NT2/D1 (cell line): ENCODE results near the gene PJA2.

Experiments
- DNase-seq: peaks from one replicate; pipeline ENCODE4 v3.0.0-alpha.2; 2011; ENCODE audit warnings: low read depth, low spot score
- H3K27me3 ChIP-seq: 2 replicates; pipeline ENCODE4 v1.6.0; 2011; ENCODE audit warnings: mild to moderate bottlenecking; ENCODE audit not compliant: insufficient read length, insufficient read depth
- H3K36me3 ChIP-seq: 2 replicates; pipeline ENCODE4 v1.6.1; 2011; ENCODE audit warnings: mild to moderate bottlenecking, low read length, mixed read lengths; ENCODE audit not compliant: insufficient read depth, insufficient read length
- H3K4me1 ChIP-seq: 2 replicates; pipeline ENCODE4 v1.5.1; 2011; ENCODE audit not compliant: insufficient read depth, insufficient read length
- H3K4me3 ChIP-seq: 2 replicates; pipeline ENCODE4 v1.5.1; 2011; ENCODE audit warnings: low read depth; ENCODE audit not compliant: insufficient read length
- H3K9ac ChIP-seq: 2 replicates; pipeline ENCODE4 v1.6.0; 2011; ENCODE audit warnings: low read depth; ENCODE audit not compliant: insufficient read length
- H3K9me3 ChIP-seq: 2 replicates; pipeline ENCODE4 v1.5.1; 2011; ENCODE audit warnings: mild to moderate bottlenecking, low read length; ENCODE audit not compliant: insufficient read depth
- SUZ12 ChIP-seq: IDR thresholded peaks from 2 replicates; pipeline ENCODE4 v1.6.1; 2011; ENCODE audit not compliant: insufficient read length, insufficient read depth; ENCODE audit errors: extremely low read depth
- YY1 ChIP-seq: IDR thresholded peaks from 2 replicates; pipeline ENCODE4 v1.6.1; 2011; ENCODE audit not compliant: insufficient read length, insufficient read depth
- ZNF274 ChIP-seq: IDR thresholded peaks from 2 replicates; pipeline ENCODE4 v1.6.1; 2011; ENCODE audit warnings: mild to moderate bottlenecking, low read depth, low read length

PJA2 gene

DNA sequence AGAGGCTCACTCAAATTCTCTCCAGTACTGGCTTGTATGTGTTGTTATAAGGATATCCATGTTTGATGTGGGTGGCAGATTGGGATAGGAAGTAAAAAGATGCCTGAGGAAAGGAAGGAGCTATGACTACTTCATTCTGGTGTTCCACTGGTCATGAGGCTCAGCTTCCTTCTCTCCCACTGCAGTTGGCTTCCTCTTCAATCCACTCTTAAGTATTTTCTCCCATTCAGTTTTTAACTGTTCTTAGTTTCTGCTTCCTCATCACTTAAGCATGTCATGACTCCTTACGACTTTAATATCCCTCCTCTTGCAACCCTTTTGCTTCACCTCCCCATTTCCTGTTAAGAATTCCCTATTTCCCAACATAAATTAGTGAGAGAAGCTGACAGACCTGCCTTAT, 81.1 kb downstream of the PJA2 start:
- no peaks in the 10 kb centered on the region for H3K36me3 ChIP-seq
- H3K9ac ChIP-seq = no peak overlapping the region
- H3K27me3 ChIP-seq = no peaks in the 10 kb centered on the region
- no peak overlapping the region for H3K4me3 ChIP-seq
- no peaks in the 10 kb centered on the region for H3K9me3 ChIP-seq
- H3K4me1 ChIP-seq = no peaks in the 10 kb centered on the region
- DNase-seq = no peak
- TF ChIP-seq YY1 (no peak), SUZ12 (no peak), ZNF274 (no peak)

DNA sequence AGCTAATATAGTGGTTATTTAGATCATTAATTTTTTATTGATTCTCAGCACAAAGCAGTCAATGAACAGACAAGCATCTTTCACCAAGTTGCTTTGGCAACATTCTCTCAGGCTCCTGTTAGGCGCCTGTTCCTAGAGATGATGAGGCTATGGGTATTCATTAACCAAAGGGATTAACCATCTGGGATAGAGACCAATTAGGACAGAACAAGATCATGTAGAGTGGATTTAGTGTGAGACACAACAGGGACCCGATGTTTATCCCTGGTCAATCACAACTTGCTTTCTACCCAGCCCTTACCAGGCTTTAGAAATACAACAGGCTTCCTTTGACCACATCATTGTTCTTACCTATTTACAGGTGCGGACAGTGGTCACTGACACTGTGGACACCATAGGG, 82.2 kb downstream of the PJA2 start:
- Histone ChIP-seq H3K27me3 (no peaks in the 10 kb centered on the region), H3K4me3 (no peak overlapping the region), H3K9me3 (no peaks in the 10 kb centered on the region), H3K4me1 (no peaks in the 10 kb centered on the region), H3K9ac (no peak overlapping the region), H3K36me3 (no peaks in the 10 kb centered on the region)
- DNase-seq = no peak
- no peak for TF ChIP-seq ZNF274
- no peak for TF ChIP-seq SUZ12
- TF ChIP-seq YY1 = no peak

DNA sequence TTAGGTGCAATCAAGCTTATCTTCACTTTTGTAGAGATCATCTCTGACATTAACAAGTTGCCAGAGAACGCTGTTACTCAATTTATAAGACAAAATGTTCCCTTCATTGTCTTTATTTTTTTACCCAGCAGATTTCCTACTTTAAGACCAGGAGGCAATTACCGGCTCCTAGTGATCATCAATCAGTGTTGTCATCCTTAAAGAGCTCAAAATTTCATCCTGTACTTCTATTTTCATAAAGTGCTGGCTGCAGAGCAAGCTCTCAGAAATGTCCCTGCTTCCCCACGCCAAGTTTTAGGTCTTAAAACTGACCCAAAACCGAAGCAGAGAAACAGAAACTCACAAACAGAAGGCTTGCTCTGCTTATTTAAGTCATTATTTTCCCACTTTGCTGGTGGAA, 82.9 kb downstream of the PJA2 start:
- no peak for TF ChIP-seq ZNF274
- TF ChIP-seq YY1 = no peak
- TF ChIP-seq SUZ12 = no peak
- Histone ChIP-seq H3K4me1 (no peaks in the 10 kb centered on the region), H3K9me3 (no peaks in the 10 kb centered on the region), H3K4me3 (no peak overlapping the region), H3K9ac (no peak overlapping the region), H3K36me3 (no peaks in the 10 kb centered on the region), H3K27me3 (no peaks in the 10 kb centered on the region)
- no peak for DNase-seq

DNA sequence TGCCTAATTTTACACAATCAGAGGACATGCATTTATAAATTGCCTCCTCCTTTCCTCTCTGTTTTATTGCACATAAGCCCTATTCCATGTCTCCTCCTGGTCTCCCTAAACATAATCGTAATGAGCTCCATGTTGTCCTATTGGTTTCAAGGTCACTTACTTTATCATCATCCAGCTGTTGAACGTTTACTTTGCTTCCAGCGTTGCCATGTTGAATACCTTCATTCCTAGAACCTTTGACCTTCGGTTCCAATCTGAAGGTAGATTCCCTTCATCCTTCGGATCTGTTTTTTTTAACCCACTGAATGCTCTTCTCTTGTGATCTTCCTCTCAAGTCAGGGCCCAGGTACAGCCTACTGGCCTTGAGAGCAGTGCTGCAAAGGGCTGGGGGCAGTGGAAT, 84.3 kb downstream of the PJA2 start:
- Histone ChIP-seq H3K36me3 (no peaks in the 10 kb centered on the region), H3K9me3 (no peaks in the 10 kb centered on the region), H3K4me3 (no peak overlapping the region), H3K4me1 (no peaks in the 10 kb centered on the region), H3K27me3 (no peaks in the 10 kb centered on the region), H3K9ac (no peak overlapping the region)
- DNase-seq = no peak
- TF ChIP-seq SUZ12 = no peak
- no peak for TF ChIP-seq ZNF274
- TF ChIP-seq YY1 = no peak

DNA sequence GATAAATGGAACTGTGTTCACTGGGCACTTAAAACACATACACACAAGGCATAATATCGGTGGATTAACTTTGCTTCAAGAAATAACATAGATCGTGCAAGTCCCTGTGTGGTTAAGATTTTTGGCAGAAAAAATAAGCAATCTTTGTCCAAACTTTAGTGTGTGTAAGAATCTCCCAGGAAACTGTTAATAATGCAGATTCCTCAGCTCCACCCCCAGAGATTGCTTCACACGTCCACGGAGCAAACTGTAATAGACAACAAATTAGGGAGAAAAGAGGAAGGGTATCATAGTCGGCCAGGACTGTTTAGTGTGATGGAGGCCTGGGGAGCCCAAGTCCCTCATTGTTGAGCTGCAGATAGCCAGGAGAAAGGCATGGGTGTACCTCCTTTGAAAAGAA, 84.8 kb downstream of the PJA2 start:
- H3K9me3 ChIP-seq = no peaks in the 10 kb centered on the region
- TF ChIP-seq YY1 (no peak), SUZ12 (no peak), ZNF274 (no peak)
- H3K27me3 ChIP-seq = no peaks in the 10 kb centered on the region
- H3K4me3 ChIP-seq = no peak overlapping the region
- no peak for DNase-seq
- no peak overlapping the region for H3K9ac ChIP-seq
- H3K36me3 ChIP-seq = no peaks in the 10 kb centered on the region
- no peaks in the 10 kb centered on the region for H3K4me1 ChIP-seq

DNA sequence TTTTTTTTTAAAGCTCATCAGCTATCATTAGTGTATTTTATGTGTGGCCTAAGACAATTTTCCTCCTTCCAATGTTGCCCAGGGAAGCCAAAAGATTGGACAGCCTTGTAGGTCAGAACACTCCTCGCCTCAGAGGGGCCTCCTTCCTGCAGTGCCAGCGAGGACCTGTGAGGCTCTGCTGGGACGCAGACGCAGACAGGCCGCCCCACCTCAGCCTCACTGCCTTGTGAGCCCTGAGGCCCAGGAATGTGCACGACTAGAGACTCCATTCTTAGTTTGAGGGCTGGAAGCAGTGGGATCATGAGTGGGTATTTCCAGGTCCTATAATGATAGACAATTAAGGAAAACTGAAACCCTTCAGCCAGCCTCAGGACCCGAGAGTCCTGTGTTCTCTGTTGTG, 85.4 kb downstream of the PJA2 start:
- Histone ChIP-seq H3K9ac (no peak overlapping the region), H3K4me3 (no peak overlapping the region), H3K36me3 (no peaks in the 10 kb centered on the region), H3K27me3 (no peaks in the 10 kb centered on the region), H3K9me3 (no peaks in the 10 kb centered on the region), H3K4me1 (no peaks in the 10 kb centered on the region)
- DNase-seq = no peak
- TF ChIP-seq ZNF274 = no peak
- TF ChIP-seq YY1 = no peak
- TF ChIP-seq SUZ12 = no peak

DNA sequence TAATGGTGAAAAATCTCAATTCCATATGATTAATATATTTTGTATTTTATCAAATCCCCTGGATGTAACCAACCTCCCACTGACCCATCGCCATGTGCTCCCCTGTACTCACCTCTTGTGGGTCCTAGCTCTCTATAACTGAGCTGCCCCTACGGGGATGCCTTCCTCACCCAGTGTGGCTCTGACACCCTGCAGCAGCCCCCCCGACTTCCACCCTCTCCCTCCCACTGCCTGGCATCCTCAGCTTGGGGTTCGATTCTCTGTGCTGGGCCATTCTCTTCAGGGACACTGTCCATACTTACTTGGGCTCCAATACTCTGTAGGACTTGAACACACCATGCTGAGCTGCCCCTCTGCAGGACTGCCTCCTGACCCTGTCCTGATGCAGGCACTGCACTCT, 87.1 kb downstream of the PJA2 start:
- no peaks in the 10 kb centered on the region for H3K9me3 ChIP-seq
- no peak for DNase-seq
- H3K4me3 ChIP-seq = no peak overlapping the region
- H3K27me3 ChIP-seq = no peaks in the 10 kb centered on the region
- no peaks in the 10 kb centered on the region for H3K36me3 ChIP-seq
- no peaks in the 10 kb centered on the region for H3K4me1 ChIP-seq
- no peak overlapping the region for H3K9ac ChIP-seq
- TF ChIP-seq ZNF274 = no peak
- TF ChIP-seq YY1 = no peak
- no peak for TF ChIP-seq SUZ12

DNA sequence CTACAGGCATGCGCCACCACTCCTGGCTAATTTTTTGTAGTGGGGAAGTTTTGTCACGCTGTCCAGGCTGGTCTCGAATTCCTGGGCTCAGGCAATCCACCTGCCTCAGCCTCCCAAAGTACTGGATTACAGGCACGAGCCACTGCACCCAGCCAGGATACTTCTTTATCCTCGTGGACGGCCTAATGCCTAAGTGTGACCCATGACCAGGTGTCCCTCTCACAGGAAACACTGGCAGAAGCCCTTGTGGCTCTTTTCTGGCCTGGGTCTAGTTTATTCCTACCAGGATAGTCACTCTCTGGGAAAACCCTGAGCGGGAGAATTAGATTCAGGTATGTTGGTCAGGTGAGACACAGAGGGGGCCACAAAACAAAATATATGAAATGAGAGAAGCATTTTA, 90.4 kb downstream of the PJA2 start:
- no peaks in the 10 kb centered on the region for H3K9me3 ChIP-seq
- no peak overlapping the region for H3K4me3 ChIP-seq
- H3K4me1 ChIP-seq = no peaks in the 10 kb centered on the region
- no peak for DNase-seq
- no peaks in the 10 kb centered on the region for H3K36me3 ChIP-seq
- H3K27me3 ChIP-seq = no peaks in the 10 kb centered on the region
- no peak for TF ChIP-seq YY1
- TF ChIP-seq SUZ12 = no peak
- TF ChIP-seq ZNF274 = no peak
- no peak overlapping the region for H3K9ac ChIP-seq
